EL (cell line): Measurements from ENCODE around the gene CHST15.

Source experiments
- DNase-seq: peaks from one replicate; pipeline ENCODE4 v3.0.0-alpha.2; 2016

The CHST15 gene

DNA sequence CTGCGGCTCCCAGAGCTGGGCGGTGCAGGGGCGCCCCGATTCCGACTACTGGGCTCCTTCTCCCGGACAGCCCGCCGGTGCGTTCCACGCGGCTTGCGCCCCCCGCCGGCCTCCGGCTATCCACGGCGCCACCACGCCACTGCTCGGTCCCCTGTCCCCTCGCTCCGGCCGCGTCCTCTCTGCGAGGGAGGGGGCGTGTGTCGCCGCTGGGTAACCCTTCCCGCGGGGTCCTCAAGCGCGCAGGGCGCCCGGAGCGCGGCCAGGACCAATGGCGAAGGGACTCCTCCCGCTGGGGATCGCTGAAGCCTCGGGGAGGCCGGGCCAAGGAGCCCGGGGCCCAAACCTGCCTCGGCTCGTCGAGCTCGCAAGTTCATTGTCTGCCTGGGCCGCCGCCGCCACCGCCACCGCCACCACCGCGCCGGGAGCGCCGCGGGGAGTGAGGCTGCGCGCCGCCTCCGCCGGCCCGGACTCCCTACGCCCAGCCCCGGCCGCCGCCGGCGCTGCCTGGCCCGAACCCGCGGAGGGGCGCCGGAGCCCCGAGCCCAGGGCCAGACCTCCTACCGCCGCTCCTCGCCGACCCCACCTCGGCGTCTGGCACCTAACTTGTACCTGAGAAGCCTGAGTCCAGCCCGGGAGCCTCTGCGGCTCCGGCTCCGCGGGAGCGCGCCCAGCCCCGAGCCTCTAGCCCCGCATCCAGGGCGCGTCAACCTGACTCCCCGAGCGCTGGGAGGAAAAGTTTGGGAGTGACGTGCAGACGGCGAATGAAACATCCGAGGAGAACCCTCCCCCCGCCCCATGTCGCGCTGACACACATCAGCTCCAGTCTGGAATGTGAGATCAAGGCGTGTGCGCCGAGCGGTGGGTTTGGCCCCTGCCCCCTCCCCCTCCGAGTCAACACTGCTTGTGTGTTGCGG lies at the start of gene CHST15:
Gene CHST15 (minus strand): TSS at position 739 of the 914 bp plus-strand sequence. CDS start 47,386 bp downstream, outside the sequence.
- DNase-seq = peak; percentile 70

DNA sequence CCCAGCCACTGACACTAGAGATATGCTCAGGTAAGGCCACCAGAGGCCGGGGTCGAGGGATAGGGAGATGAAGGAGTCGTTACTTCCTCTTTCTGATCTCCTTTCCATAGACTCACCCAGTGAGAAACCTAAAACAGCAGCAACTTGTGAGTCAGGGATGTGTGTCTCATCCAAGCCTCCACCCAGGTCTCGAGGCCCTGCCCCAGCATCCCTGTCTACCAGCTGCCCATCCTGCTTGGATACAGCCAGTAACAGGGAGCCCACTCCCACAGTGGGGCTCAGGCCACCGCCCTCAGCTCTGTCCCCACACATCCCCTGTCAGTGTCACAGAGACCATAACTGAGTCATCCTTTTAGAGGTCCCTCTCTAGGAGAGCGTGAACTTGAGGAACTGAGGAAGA lies 49.6 kb upstream of the CHST15 start:
- DNase-seq = no peak

DNA sequence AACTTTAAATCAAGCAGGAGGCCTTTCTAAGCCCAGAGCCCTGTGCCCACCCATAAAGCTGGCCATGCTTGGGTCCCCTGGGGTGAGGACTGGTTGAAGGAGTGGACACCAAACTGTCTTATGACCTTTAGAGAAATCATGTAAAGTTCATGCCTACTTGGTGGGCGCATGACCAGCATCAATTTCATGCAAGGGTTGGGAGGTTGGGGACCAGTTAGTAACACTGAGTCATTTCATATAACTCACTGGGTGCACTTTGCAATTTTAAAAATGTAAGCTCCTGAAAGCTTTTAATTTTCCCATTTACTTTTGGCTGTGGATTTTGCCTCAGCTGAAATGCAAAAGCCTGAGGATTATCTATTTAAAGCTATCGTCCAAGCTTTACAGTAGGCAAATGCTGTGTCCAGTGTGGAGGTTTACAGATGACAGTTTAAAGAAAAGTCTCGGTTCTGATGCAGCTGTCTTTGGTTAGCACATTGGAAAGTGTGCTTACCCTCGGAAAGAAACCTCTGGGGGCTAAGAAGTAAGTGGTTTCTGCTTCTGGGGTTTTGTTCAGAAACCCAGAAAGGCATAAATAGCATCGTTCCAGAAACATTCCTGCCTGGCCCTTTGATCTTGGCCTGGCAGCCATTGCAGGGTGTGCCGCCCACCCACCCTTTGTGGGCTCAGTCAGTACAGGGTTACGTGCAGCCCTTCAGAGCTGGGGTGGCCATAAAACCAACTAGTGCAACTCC lies 48.8 kb upstream of the CHST15 start:
- no peak for DNase-seq

GRCh38 chr10:124138883-124139348 lies 45.5 kb upstream of the CHST15 start:
- no peak for DNase-seq

DNA sequence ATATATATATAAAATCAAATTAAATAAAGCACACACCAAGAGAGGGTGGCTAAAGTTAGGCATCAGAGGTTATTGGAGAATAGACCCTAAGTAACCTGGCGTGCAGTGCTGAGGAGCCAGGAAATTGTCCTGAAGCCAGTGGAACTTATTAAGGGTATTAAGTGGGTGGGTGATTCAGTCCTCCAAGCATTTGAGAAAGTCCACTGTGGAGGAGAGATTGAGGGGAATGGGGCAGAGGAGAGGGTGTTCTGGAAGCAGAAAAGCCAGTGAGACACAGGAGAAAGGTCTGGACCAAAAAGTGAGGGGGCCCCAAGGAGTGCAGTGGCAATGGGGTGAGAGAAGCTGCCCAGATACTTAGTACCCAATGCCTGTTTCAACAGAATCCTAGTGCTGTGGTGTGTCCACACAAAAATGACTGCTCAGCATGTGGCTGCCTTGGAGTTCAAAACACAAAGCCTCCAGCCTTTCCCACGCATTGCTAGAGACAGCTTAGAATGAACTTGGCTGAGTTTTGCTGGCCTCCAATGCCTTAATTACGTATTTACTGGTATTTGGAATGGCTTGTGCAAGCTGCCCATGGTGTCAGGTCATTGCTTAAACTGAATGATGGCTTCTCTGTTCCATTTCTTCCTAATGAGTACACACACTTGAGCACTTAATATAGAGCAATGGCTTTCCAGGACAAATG lies 44.9 kb upstream of the CHST15 start:
- no peak for DNase-seq

GRCh38 chr10:124134251-124134893 lies 41.0 kb upstream of the CHST15 start:
- DNase-seq = no peak

DNA sequence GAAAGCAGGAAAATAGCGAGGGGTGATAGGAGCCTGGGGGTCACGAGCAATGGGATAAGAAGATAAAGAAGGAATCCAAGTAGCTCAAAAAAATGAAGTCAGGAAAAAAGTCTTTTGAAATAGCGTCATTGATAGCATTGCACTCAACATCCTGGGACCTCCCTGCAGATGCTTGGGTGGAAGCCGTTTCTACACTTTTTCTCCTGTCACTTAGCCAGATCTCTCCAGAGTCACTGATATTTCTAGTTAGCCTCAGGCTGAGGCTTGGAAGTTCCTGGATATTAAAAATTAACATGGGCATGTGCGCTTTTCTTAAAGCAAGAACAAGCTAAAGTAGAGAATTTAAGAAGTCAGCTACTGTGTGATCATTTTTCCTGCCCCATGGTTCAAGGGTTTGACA lies 39.5 kb upstream of the CHST15 start:
- no peak for DNase-seq

- DNase-seq = no peak
Observed at GRCh38 chr10:124132306-124132705, 38.9 kb upstream of the CHST15 start.

GRCh38 chr10:124131172-124131571 lies 37.8 kb upstream of the CHST15 start:
- no peak for DNase-seq

DNA sequence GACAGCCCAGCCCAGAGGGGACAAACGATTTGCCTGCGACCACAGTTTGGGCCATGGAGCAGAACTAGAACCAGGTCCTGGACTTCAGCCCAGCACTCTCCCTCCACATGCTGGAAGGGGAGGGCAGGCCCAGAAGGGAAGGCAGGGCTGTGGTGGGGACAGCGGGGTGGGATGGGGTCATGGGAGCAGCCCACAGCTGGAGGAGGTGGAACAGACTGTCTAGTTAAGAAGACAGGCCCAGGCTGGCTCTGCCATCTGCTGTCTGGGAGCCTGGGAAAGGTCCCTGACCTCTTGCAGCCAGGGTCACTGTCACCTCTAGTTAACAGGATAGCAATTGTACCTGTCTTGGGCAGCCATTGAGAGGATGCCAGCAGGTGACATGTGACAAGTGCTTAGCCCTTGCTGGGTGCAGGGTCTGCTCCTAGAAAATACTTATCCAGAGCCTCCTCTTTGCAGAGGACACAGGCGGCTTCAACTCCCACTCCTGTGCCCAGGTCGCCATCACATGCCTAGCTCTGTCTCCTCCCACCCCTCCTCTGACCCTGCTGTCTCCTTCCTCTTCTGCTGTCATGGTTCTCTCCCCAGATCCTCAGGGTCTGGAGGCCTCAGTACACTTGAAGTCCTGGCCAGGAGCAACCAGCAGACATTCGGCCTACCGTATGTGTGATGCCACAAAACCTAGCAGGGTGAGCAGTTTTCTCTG lies 37.0 kb upstream of the CHST15 start:
- DNase-seq = no peak

DNA sequence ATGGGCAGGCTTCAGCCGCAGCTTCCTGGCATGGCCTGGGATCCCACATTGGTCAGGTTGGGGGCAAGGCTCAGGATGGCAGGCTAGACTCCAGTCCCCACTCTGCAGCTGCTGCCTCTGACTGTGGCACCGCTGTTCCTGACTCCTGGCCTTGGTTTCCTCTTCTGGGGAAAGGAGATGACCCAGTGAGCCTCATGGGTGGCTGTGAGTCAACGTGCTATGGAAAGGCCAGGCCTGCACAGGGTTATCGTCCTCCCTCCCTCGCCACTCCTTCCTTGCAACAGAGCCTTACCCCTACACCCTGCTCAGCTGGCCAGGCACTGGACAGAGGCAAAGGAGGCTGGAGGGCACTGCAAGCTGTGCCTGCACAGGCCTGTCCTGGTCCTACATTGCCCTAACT lies 36.1 kb upstream of the CHST15 start:
- DNase-seq = no peak

GRCh38 chr10:124128811-124129145 lies 35.4 kb upstream of the CHST15 start:
- DNase-seq = no peak

GRCh38 chr10:124127965-124128810 lies 34.8 kb upstream of the CHST15 start:
- DNase-seq = no peak

- no peak for DNase-seq
Observed at GRCh38 chr10:124127563-124127962, 34.2 kb upstream of the CHST15 start.

- DNase-seq = no peak
Observed at GRCh38 chr10:124126983-124127385, 33.6 kb upstream of the CHST15 start.

GRCh38 chr10:124126145-124126982 lies 33.0 kb upstream of the CHST15 start:
- no peak for DNase-seq

- peak; percentile 68 for DNase-seq
Observed at GRCh38 chr10:124125305-124126116, 32.1 kb upstream of the CHST15 start.

DNA sequence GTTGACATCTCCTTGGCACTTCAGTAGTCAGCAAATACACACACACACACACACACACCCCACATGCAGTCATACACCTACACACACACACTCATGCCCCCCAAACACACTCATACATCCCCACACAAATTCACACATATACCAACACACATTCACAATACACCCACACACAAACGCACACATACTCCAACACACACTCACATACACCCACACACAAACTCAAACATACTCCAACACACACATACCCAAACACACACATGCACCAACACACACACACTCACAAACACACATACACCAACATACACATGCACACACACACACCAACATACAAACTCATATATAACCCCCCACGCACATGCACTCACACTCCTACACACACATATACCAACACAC lies 31.4 kb upstream of the CHST15 start:
- DNase-seq = no peak

GRCh38 chr10:124124123-124124768 lies 30.8 kb upstream of the CHST15 start:
- peak; percentile 13 for DNase-seq
